NCI-H146 treated with DMSO at 0.1 percent for 48 hours (cell line): Measurements from ENCODE around the gene SCAPER.
"Not testable (repeated sequence)": the region's sequence is repeated elsewhere in the genome, so short reads cannot be mapped to it uniquely, and the experiment has no call there.

Source experiments
- DNase-seq: peaks from one replicate; lab custom pipeline; 2025; ENCODE audit not compliant: unreplicated experiment; lab: John Stamatoyannopoulos, UW

The SCAPER gene

GRCh38 chr15:76916369-76916768 is 11.2 kb upstream of the SCAPER start:
- no peak for DNase-seq

GRCh38 chr15:76913737-76914136 is 8.6 kb upstream of the SCAPER start:
- no peak for DNase-seq

- DNase-seq = no peak
Measured at GRCh38 chr15:76912430-76912829, 7.3 kb upstream of the SCAPER start.

- no peak for DNase-seq
Measured at GRCh38 chr15:76905855-76906254, 715 bp upstream of the SCAPER start.

GRCh38 chr15:76904461-76905012 is 603 bp downstream of the SCAPER start:
- peak; percentile 22 for DNase-seq

GRCh38 chr15:76903251-76903681 is 1.9 kb downstream of the SCAPER start:
- no peak for DNase-seq

- DNase-seq = no peak
Measured at GRCh38 chr15:76901965-76902364, 3.2 kb downstream of the SCAPER start.

GRCh38 chr15:76899931-76900310 is 5.2 kb downstream of the SCAPER start:
- not testable (repeated sequence) for DNase-seq

GRCh38 chr15:76899176-76899930 is 5.8 kb downstream of the SCAPER start:
- not testable (repeated sequence) for DNase-seq

- no peak for DNase-seq
Measured at GRCh38 chr15:76898102-76898501, 7.0 kb downstream of the SCAPER start.

- no peak for DNase-seq
Measured at GRCh38 chr15:76894174-76894573, 11.0 kb downstream of the SCAPER start.

GRCh38 chr15:76892836-76893235 is 12.3 kb downstream of the SCAPER start:
- DNase-seq = not testable (repeated sequence)

- DNase-seq = not testable (repeated sequence)
Measured at GRCh38 chr15:76887280-76888141, 17.6 kb downstream of the SCAPER start.

GRCh38 chr15:76885212-76885611 is 19.9 kb downstream of the SCAPER start:
- DNase-seq = no peak

GRCh38 chr15:76875911-76876310 is 29.2 kb downstream of the SCAPER start:
- no peak for DNase-seq

GRCh38 chr15:76873066-76873465 is 32.1 kb downstream of the SCAPER start:
- DNase-seq = not testable (repeated sequence)

- no peak for DNase-seq
Measured at GRCh38 chr15:76871930-76872329, 33.2 kb downstream of the SCAPER start.

- no peak for DNase-seq
Measured at GRCh38 chr15:76868740-76869139, 36.4 kb downstream of the SCAPER start.

- DNase-seq = no peak
Measured at GRCh38 chr15:76866716-76867321, 38.3 kb downstream of the SCAPER start.

GRCh38 chr15:76866008-76866407 is 39.1 kb downstream of the SCAPER start:
- DNase-seq = no peak

GRCh38 chr15:76865548-76865991 is 39.6 kb downstream of the SCAPER start:
- DNase-seq = no peak
